Smooth muscle cell (in vitro differentiated cells): ENCODE measurements around the gene CASD1. TPM values are rescaled to one million over a fixed set of nuclear protein-coding genes. Genes with fewer than 3 reads are reported as not detected.

Experiments used
- DNase-seq: peaks from one replicate; lab custom pipeline; 2025; ENCODE audit not compliant: unreplicated experiment; lab: John Stamatoyannopoulos, UW
- H2AFZ ChIP-seq: fragments of 200-600 bp; sonication (generic); 2 replicates; pipeline ENCODE4 v1.6.0; 2016; ENCODE audit warnings: antibody characterized with exemption, low read depth, mild to moderate bottlenecking
- H3F3A ChIP-seq: fragments of 200-600 bp; sonication (generic); 2 replicates; pipeline ENCODE4 v1.6.0; 2017; ENCODE audit warnings: antibody characterized with exemption, low read depth
- H3K27ac ChIP-seq: fragments of 200-600 bp; sonication (generic); 2 replicates; pipeline ENCODE4 v1.5.1; 2016; ENCODE audit warnings: low read depth, mild to moderate bottlenecking
- H3K27me3 ChIP-seq: fragments of 200-600 bp; sonication (generic); 2 replicates; pipeline ENCODE4 v1.6.1; 2016; ENCODE audit warnings: low read depth, mild to moderate bottlenecking
- H3K36me3 ChIP-seq: fragments of 200-600 bp; sonication (generic); 2 replicates; pipeline ENCODE4 v1.5.1; 2016; ENCODE audit warnings: low read depth
- H3K4me1 ChIP-seq: fragments of 200-600 bp; sonication (generic); 2 replicates; pipeline ENCODE4 v1.5.1; 2016; ENCODE audit warnings: low read depth
- H3K4me2 ChIP-seq: fragments of 200-600 bp; sonication (generic); 2 replicates; pipeline ENCODE4 v1.6.0; 2016; ENCODE audit warnings: mild to moderate bottlenecking
- H3K4me3 ChIP-seq: fragments of 200-600 bp; sonication (generic); 2 replicates; pipeline ENCODE4 v1.5.1; 2016; ENCODE audit warnings: mild to moderate bottlenecking
- H3K79me2 ChIP-seq: fragments of 200-600 bp; sonication (generic); 2 replicates; pipeline ENCODE4 v1.6.0; 2016; ENCODE audit warnings: low read depth, mild to moderate bottlenecking
- H3K9ac ChIP-seq: fragments of 200-600 bp; sonication (generic); 2 replicates; pipeline ENCODE4 v1.6.0; 2016; ENCODE audit warnings: low read depth
- H3K9me3 ChIP-seq: fragments of 200-600 bp; sonication (generic); replicated peaks from 2 replicates; pipeline ENCODE4 v1.5.1; 2016; ENCODE audit warnings: low read depth
- H4K20me1 ChIP-seq: fragments of 200-600 bp; sonication (generic); 2 replicates; pipeline ENCODE4 v1.6.0; 2016; ENCODE audit warnings: low read depth
- CTCF ChIP-seq: fragments of 200-600 bp; sonication (generic); IDR thresholded peaks from 2 replicates; pipeline ENCODE4 v1.5.1; 2017; ENCODE audit warnings: borderline replicate concordance, mild to moderate bottlenecking, antibody characterized with exemption; ENCODE audit not compliant: insufficient read depth, poor library complexity, severe bottlenecking
- WGBS: methylation state at CpG from one replicate; pipeline ENCODE4 v1.1.7; 2016; ENCODE audit warnings: low lambda C conversion rate; 5-methylcytosine and 5-hydroxymethylcytosine counted together
- polyA plus RNA-seq: library from polyadenylated mRNA; unstranded; fragments of >200 nt; fragmentation: Nextera tagmentation; extraction: Ambion mirVana; gene quantifications from 2 replicates; pipeline ENCODE4 v1.2.1, GENCODE V29; 2016
- total RNA-seq: library from RNA; depleted of rRNA; stranded (reverse); fragments of >200 nt; gene quantifications from 2 replicates; pipeline ENCODE4 v1.2.3, GENCODE V29; 2014

The CASD1 gene
- total and polyA plus RNA-seq, 2 experiments from 2014 or later = 9.8 to 33.6 TPM

GRCh38 chr7:94547126-94547525 lies 37.5 kb downstream of the CASD1 start:
- no peaks in the 10 kb centered on the region for H3K79me2 ChIP-seq
- no peak overlapping the region for H3K27ac ChIP-seq
- no peaks in the 10 kb centered on the region for H3F3A ChIP-seq
- H4K20me1 ChIP-seq = no peaks in the 10 kb centered on the region
- H3K9ac ChIP-seq = no peak overlapping the region
- H3K27me3 ChIP-seq = no peaks in the 10 kb centered on the region
- no peak overlapping the region for H2AFZ ChIP-seq
- no peaks in the 10 kb centered on the region for H3K9me3 ChIP-seq
- H3K36me3 ChIP-seq = no peaks in the 10 kb centered on the region
- WGBS = 90% methylated on average over 1 of the region's 1 CpG
- no peak for TF ChIP-seq CTCF
- no peak overlapping the region for H3K4me2 ChIP-seq
- DNase-seq = no peak
- no peak overlapping the region for H3K4me3 ChIP-seq
- H3K4me1 ChIP-seq = no peaks in the 10 kb centered on the region

- 91% methylated on average over 2 of the region's 2 CpGs for WGBS
- no peak for TF ChIP-seq CTCF
Observed at GRCh38 chr7:94556028-94556427, 46.4 kb downstream of the CASD1 start.

GRCh38 chr7:94557215-94557614 lies 47.6 kb downstream of the CASD1 start:
- Histone ChIP-seq H4K20me1 (no peaks in the 10 kb centered on the region), H3K79me2 (no peaks in the 10 kb centered on the region), H3K27me3 (no peaks in the 10 kb centered on the region), H3K27ac (no peak overlapping the region), H3K4me1 (no peaks in the 10 kb centered on the region), H3K36me3 (peaks cover 5% of the 10 kb centered on the region), H2AFZ (no peak overlapping the region), H3K9me3 (no peaks in the 10 kb centered on the region), H3K4me3 (no peak overlapping the region), H3K4me2 (no peak overlapping the region), H3K9ac (no peak overlapping the region), H3F3A (no peaks in the 10 kb centered on the region)
- no peak for DNase-seq
- no peak for TF ChIP-seq CTCF

More at GRCh38 chr7:94556028-94556427, 46.4 kb downstream of the CASD1 start:
- Histone ChIP-seq H3K27ac (no peak overlapping the region), H3K4me2 (no peak overlapping the region), H3K4me3 (no peak overlapping the region), H3K79me2 (no peaks in the 10 kb centered on the region), H4K20me1 (no peaks in the 10 kb centered on the region), H3K27me3 (no peaks in the 10 kb centered on the region), H3K9me3 (no peaks in the 10 kb centered on the region), H3K36me3 (peaks cover 5% of the 10 kb centered on the region), H3K9ac (no peak overlapping the region), H3F3A (no peaks in the 10 kb centered on the region), H3K4me1 (no peaks in the 10 kb centered on the region), H2AFZ (no peak overlapping the region)
- DNase-seq = no peak

GRCh38 chr7:94559972-94560371 lies 50.4 kb downstream of the CASD1 start:
- H2AFZ ChIP-seq = no peak overlapping the region
- H3K4me1 ChIP-seq = no peaks in the 10 kb centered on the region
- no peak for TF ChIP-seq CTCF
- no peaks in the 10 kb centered on the region for H3K9me3 ChIP-seq
- H3K9ac ChIP-seq = no peak overlapping the region
- H3K27ac ChIP-seq = no peak overlapping the region
- no peak for DNase-seq
- no peak overlapping the region for H3K4me2 ChIP-seq
- 87% methylated on average over 1 of the region's 1 CpG for WGBS
- no peaks in the 10 kb centered on the region for H4K20me1 ChIP-seq
- peaks cover 5% of the 10 kb centered on the region for H3K36me3 ChIP-seq
- H3F3A ChIP-seq = no peaks in the 10 kb centered on the region
- no peaks in the 10 kb centered on the region for H3K27me3 ChIP-seq
- H3K79me2 ChIP-seq = no peaks in the 10 kb centered on the region
- H3K4me3 ChIP-seq = no peak overlapping the region
